GM23338 (cell line): ENCODE results near the gene GPR61. TPM values are rescaled to one million over a fixed set of nuclear protein-coding genes. Genes with fewer than 3 reads are reported as not detected.

Source experiments
- ATAC-seq: fragments of 200-7000 bp; cut with Tn5 transposase; 3 replicates; pipeline ENCODE4 v1.9.1; 2020
- DNase-seq: peaks from one replicate; pipeline ENCODE4 v3.0.0-alpha.2; 2015; ENCODE audit warnings: low spot score
- H2AFZ ChIP-seq: fragments of 200-600 bp; sonication (generic); 2 replicates; pipeline ENCODE4 v1.8.0; 2016; ENCODE audit warnings: antibody characterized with exemption, mild to moderate bottlenecking, moderate library complexity
- H3F3A ChIP-seq: fragments of 200-600 bp; sonication (generic); replicated peaks from 2 replicates; pipeline ENCODE4 v1.8.0; 2017; ENCODE audit warnings: antibody characterized with exemption, mixed run types, low read depth
- H3K27ac ChIP-seq: fragments of 200-600 bp; sonication (generic); 2 replicates; pipeline ENCODE4 v1.6.1; 2016; ENCODE audit warnings: low read depth
- H3K27me3 ChIP-seq: fragments of 200-600 bp; sonication (generic); 2 replicates; pipeline ENCODE4 v1.8.0; 2016; ENCODE audit warnings: mild to moderate bottlenecking, mixed run types, moderate library complexity; ENCODE audit not compliant: insufficient read depth
- H3K36me3 ChIP-seq: fragments of 200-600 bp; sonication (generic); 2 replicates; pipeline ENCODE4 v1.8.0; 2016; ENCODE audit warnings: mild to moderate bottlenecking; ENCODE audit not compliant: insufficient read depth
- H3K4me1 ChIP-seq: fragments of 200-600 bp; sonication (generic); 2 replicates; pipeline ENCODE4 v1.8.0; 2016; ENCODE audit warnings: mild to moderate bottlenecking, moderate library complexity; ENCODE audit not compliant: insufficient read depth
- H3K4me2 ChIP-seq: fragments of 200-600 bp; sonication (generic); 2 replicates; pipeline ENCODE4 v1.7.1; 2017; ENCODE audit warnings: mixed run types
- H3K4me3 ChIP-seq: fragments of 200-600 bp; sonication (generic); 2 replicates; pipeline ENCODE4 v1.6.1; 2016; ENCODE audit warnings: mixed run types
- H3K79me2 ChIP-seq: fragments of 200-600 bp; sonication (generic); replicated peaks from 2 replicates; pipeline ENCODE4 v1.8.0; 2017; ENCODE audit warnings: mild to moderate bottlenecking; ENCODE audit not compliant: insufficient read depth
- H3K9me2 ChIP-seq: fragments of 200-600 bp; sonication (generic); 2 replicates; pipeline ENCODE4 v1.8.0; 2017; ENCODE audit not compliant: insufficient read depth
- H4K20me1 ChIP-seq: fragments of 200-600 bp; sonication (generic); replicated peaks from 2 replicates; pipeline ENCODE4 v1.8.0; 2017; ENCODE audit warnings: mild to moderate bottlenecking; ENCODE audit not compliant: insufficient read depth
- H3K27ac Mint-ChIP-seq: 2 replicates; pipeline ENCODE4 v1.8.0; 2020; ENCODE audit warnings: inconsistent platforms, mild to moderate bottlenecking, moderate library complexity, mixed read lengths
- H3K27me3 Mint-ChIP-seq: 3 replicates; pipeline ENCODE4 v1.8.0; 2022; ENCODE audit warnings: low read depth, mild to moderate bottlenecking, moderate library complexity, mixed read lengths, inconsistent platforms; ENCODE audit not compliant: insufficient read depth, poor library complexity
- H3K36me3 Mint-ChIP-seq: 3 replicates; pipeline ENCODE4 v1.8.0; 2021; ENCODE audit warnings: low read depth, mild to moderate bottlenecking, inconsistent platforms, moderate library complexity, mixed read lengths
- H3K4me1 Mint-ChIP-seq: 3 replicates; pipeline ENCODE4 v1.8.0; 2020; ENCODE audit warnings: mild to moderate bottlenecking, inconsistent platforms, mixed read lengths
- H3K4me3 Mint-ChIP-seq: 3 replicates; pipeline ENCODE4 v1.8.0; 2021; ENCODE audit warnings: moderate library complexity, mild to moderate bottlenecking, inconsistent platforms, mixed read lengths
- H3K9me3 Mint-ChIP-seq: 3 replicates; pipeline ENCODE4 v1.8.0; 2020; ENCODE audit warnings: moderate library complexity, mild to moderate bottlenecking, inconsistent platforms, mixed read lengths
- CREB1 ChIP-seq: fragments of 250-450 bp; sonication (Bioruptor Pico); IDR thresholded peaks from 2 replicates; pipeline ENCODE4 v1.5.0; 2020; ENCODE audit warnings: low read depth, mild to moderate bottlenecking, moderate library complexity
- CTCF ChIP-seq, 2 experiments: fragments of 200-600 bp in 1 of 2; sonication (generic) in 1 of 2; conservative IDR thresholded peaks; 2 replicates each; pipeline versions ENCODE4 v1.5.1 to v1.6.1; 2016 to 2017; ENCODE audit warnings: antibody characterized with exemption in 2 of 2, low read depth in 2 of 2, mild to moderate bottlenecking in 2 of 2, moderate library complexity in 1 of 2
- ETS1 ChIP-seq: IDR thresholded peaks from 2 replicates; pipeline ENCODE4 v1.6.1; 2016; ENCODE audit warnings: antibody characterized with exemption
- EZH2 ChIP-seq: fragments of 200-600 bp; sonication (generic); IDR thresholded peaks from one replicate; pipeline ENCODE4 v1.8.0; 2017; ENCODE audit warnings: antibody characterized with exemption, mild to moderate bottlenecking, low read depth; ENCODE audit not compliant: unreplicated experiment
- EZH2phosphoT487 ChIP-seq: fragments of 200-600 bp; sonication (generic); IDR thresholded peaks from one replicate; pipeline ENCODE4 v1.8.1; 2018; ENCODE audit warnings: antibody characterized with exemption; ENCODE audit not compliant: unreplicated experiment
- JUNB ChIP-seq: IDR thresholded peaks from one replicate; pipeline ENCODE4 v1.6.1; 2016; ENCODE audit warnings: antibody characterized with exemption; ENCODE audit not compliant: unreplicated experiment
- NANOG ChIP-seq: IDR thresholded peaks from 2 replicates; pipeline ENCODE4 v1.6.1; 2016; ENCODE audit warnings: antibody characterized with exemption, borderline replicate concordance
- POLR2AphosphoS5 ChIP-seq: IDR thresholded peaks from 2 replicates; pipeline ENCODE4 v1.6.1; 2016; ENCODE audit warnings: antibody characterized with exemption, low read depth
- REST ChIP-seq: IDR thresholded peaks from one replicate; pipeline ENCODE4 v1.6.1; 2018; ENCODE audit warnings: antibody characterized with exemption; ENCODE audit not compliant: unreplicated experiment
- STAT1 ChIP-seq: IDR thresholded peaks from one replicate; pipeline ENCODE4 v1.6.1; 2016; ENCODE audit warnings: antibody characterized with exemption; ENCODE audit not compliant: unreplicated experiment
- ZNF114 ChIP-seq: fragments of 250-450 bp; sonication (Bioruptor Pico); IDR thresholded peaks from 2 replicates; pipeline ENCODE4 v1.5.0; 2020; ENCODE audit warnings: mild to moderate bottlenecking, moderate library complexity
- ZNF331 ChIP-seq: fragments of 250-450 bp; sonication (Bioruptor Pico); IDR thresholded peaks from 2 replicates; pipeline ENCODE4 v1.5.0; 2020; ENCODE audit warnings: low read depth, mild to moderate bottlenecking, moderate library complexity
- polyA plus RNA-seq: library from polyadenylated mRNA; unstranded; fragments of >200 nt; fragmentation: Nextera tagmentation; extraction: Ambion mirVana; gene quantifications from 2 replicates; pipeline ENCODE4 v1.2.1, GENCODE V29; 2016
- total RNA-seq: library from RNA; depleted of rRNA; stranded (reverse); fragments of >200 nt; shearing (Covaris generic); gene quantifications from 2 replicates; pipeline ENCODE4 v1.2.3, GENCODE V29; 2014

GPR61 gene
- total and polyA plus RNA-seq, 2 experiments from 2014 or later, result 0.13 TPM; not detected in 1

- no peak overlapping the region for H3K4me3 ChIP-seq
- Mint-ChIP-seq H3K27me3 (peaks cover 2% of the 10 kb centered on the region), H3K4me3 (no peak overlapping the region), H3K9me3 (no peaks in the 10 kb centered on the region), H3K27ac (no peak overlapping the region), H3K36me3 (no peaks in the 10 kb centered on the region), H3K4me1 (peaks cover 22% of the 10 kb centered on the region)
- DNase-seq (no peak), ATAC-seq (no peak)
- no peaks in the 10 kb centered on the region for H3K36me3 ChIP-seq
- no peak overlapping the region for H2AFZ ChIP-seq
- H3K27me3 ChIP-seq, result no peaks in the 10 kb centered on the region
- no peak overlapping the region for H3K4me2 ChIP-seq
- TF ChIP-seq EZH2 (no peak), ZNF114 (CRISPR knock-in tag) (no peak)
- peaks cover 7% of the 10 kb centered on the region; the same call in 1 of the 2 replicates for H3K4me1 ChIP-seq
- H3K79me2 ChIP-seq, result peaks cover 5% of the 10 kb centered on the region; the same call in 1 of the 2 replicates
- no peaks in the 10 kb centered on the region for H3K9me2 ChIP-seq
- H4K20me1 ChIP-seq, result no peaks in the 10 kb centered on the region
- no peaks in the 10 kb centered on the region for H3F3A ChIP-seq
- H3K27ac ChIP-seq, result no peak overlapping the region
These were observed 3.0 kb downstream of the GPR61 start for GRCh38 chr1:109542657-109543056.

- Histone ChIP-seq H3K79me2 (peaks cover 5% of the 10 kb centered on the region; the same call in 1 of the 2 replicates), H3K4me1 (peaks cover 7% of the 10 kb centered on the region; the same call in 1 of the 2 replicates), H3K36me3 (no peaks in the 10 kb centered on the region), H3K4me3 (no peak overlapping the region), H3K27ac (no peak overlapping the region), H3K27me3 (no peaks in the 10 kb centered on the region), H3K9me2 (no peaks in the 10 kb centered on the region), H4K20me1 (no peaks in the 10 kb centered on the region), H3F3A (no peaks in the 10 kb centered on the region), H3K4me2 (no peak overlapping the region), H2AFZ (no peak overlapping the region)
- peaks cover 24% of the 10 kb centered on the region for H3K4me1 Mint-ChIP-seq
- peaks cover 6% of the 10 kb centered on the region for H3K27me3 Mint-ChIP-seq
- ATAC-seq (no peak), DNase-seq (no peak)
- no peak overlapping the region; the same call in 1 of the 2 replicates for H3K27ac Mint-ChIP-seq
- H3K9me3 Mint-ChIP-seq, result no peaks in the 10 kb centered on the region
- H3K4me3 Mint-ChIP-seq, result no peak overlapping the region
- no peaks in the 10 kb centered on the region for H3K36me3 Mint-ChIP-seq
- TF ChIP-seq EZH2, result no peak
- TF ChIP-seq CTCF (conservative IDR thresholded peaks at IDR 0.05; ENCODE audit: low read depth in 2 of 2), result no peak
- no peak for TF ChIP-seq ZNF114 (CRISPR knock-in tag)
- no peak for TF ChIP-seq ETS1
- TF ChIP-seq REST, result no peak
- no peak for TF ChIP-seq ZNF331
- TF ChIP-seq NANOG, result no peak
- no peak for TF ChIP-seq POLR2AphosphoS5
- TF ChIP-seq STAT1, result no peak
- no peak for TF ChIP-seq CREB1
- TF ChIP-seq JUNB, result no peak
- TF ChIP-seq EZH2phosphoT487, result no peak
These were observed 3.8 kb downstream of the GPR61 start for GRCh38 chr1:109543283-109543987.
